GM12878 (cell line): ENCODE results near the gene PRKN. TPM values are rescaled to one million over a fixed set of nuclear protein-coding genes. Genes with fewer than 3 reads are reported as not detected.

ENCODE experiments used
- ATAC-seq: fragments of 200-7000 bp; cut with Tn5 transposase; 3 replicates; pipeline ENCODE4 v1.9.1; 2020; ENCODE audit warnings: mild to moderate bottlenecking, moderate library complexity
- BruUV-seq: library from RNA; stranded (reverse); fragments of 400-500 nt; replicated peaks from 2 replicates; lab custom pipeline; 2021; lab: Mats Ljungman, UMichigan
- CTCF ChIA-PET: fragments of 300-600 bp; sonication (Branson Sonifier 250); formaldehyde crosslinking; extraction: SDS; loops from one replicate; lab custom pipeline; 2021; ENCODE audit warnings: inconsistent platforms; lab: Yijun Ruan, JAX
- POLR2A ChIA-PET: fragments of 350-600 bp; formaldehyde crosslinking; extraction: SDS; loops from one replicate; lab custom pipeline; 2021; ENCODE audit warnings: inconsistent platforms; lab: Charles Lee
- RAD21 ChIA-PET: fragments of 300-600 bp; sonication (Branson Sonifier 250); formaldehyde crosslinking; loops from one replicate; lab custom pipeline; 2023; ENCODE audit warnings: antibody characterized with exemption; ENCODE audit not compliant: unreplicated experiment; lab: Charles Lee
- SMC1A ChIA-PET: fragments of 300-600 bp; sonication (Branson Sonifier 250); formaldehyde crosslinking; loops from one replicate; lab custom pipeline; 2023; ENCODE audit not compliant: unreplicated experiment, uncharacterized antibody; lab: Charles Lee
- DNase-seq: peaks from one replicate; pipeline ENCODE4 v3.0.0-alpha.2; 2011; ENCODE audit warnings: low read depth, low spot score
- FAIRE-seq: peaks from 3 replicates; lab custom pipeline; 2011; peaks lifted over from hg19 to GRCh38; lab: Jason Lieb, UNC
- H2AFZ ChIP-seq: 2 replicates; pipeline ENCODE4 v1.6.0; 2011; ENCODE audit warnings: low read depth, low read length, control low read depth; ENCODE audit not compliant: control insufficient read depth
- H3K27ac ChIP-seq: 2 replicates; pipeline ENCODE4 v1.5.1; 2011; ENCODE audit warnings: control low read depth; ENCODE audit not compliant: control insufficient read depth, insufficient read depth
- H3K27me3 ChIP-seq, 2 experiments: replicated peaks in 1 of 2; 2 replicates each; pipeline versions ENCODE4 v1.6.0 to v1.6.1; 2011; ENCODE audit warnings: low read length in 1 of 2; ENCODE audit not compliant: control insufficient read depth in 2 of 2, insufficient read depth in 2 of 2
- H3K36me3 ChIP-seq, 2 experiments: 2 replicates each; pipeline ENCODE4 v1.5.1; 2011; ENCODE audit warnings: low read length in 1 of 2; ENCODE audit not compliant: control insufficient read depth in 2 of 2, insufficient read depth in 2 of 2
- H3K4me1 ChIP-seq: 2 replicates; pipeline ENCODE4 v1.6.1; 2011; ENCODE audit warnings: mild to moderate bottlenecking, low read length, moderate library complexity, mixed read lengths; ENCODE audit not compliant: control insufficient read depth, insufficient read depth
- H3K4me2 ChIP-seq: 2 replicates; pipeline ENCODE4 v1.6.0; 2011; ENCODE audit warnings: control low read depth; ENCODE audit not compliant: control insufficient read depth, insufficient read depth
- H3K4me3 ChIP-seq: fragments of 200-600 bp; sonication (generic); 2 replicates; pipeline ENCODE4 v1.5.1; 2016
- H3K79me2 ChIP-seq: 2 replicates; pipeline ENCODE4 v1.6.0; 2011; ENCODE audit warnings: low read length; ENCODE audit not compliant: control insufficient read depth, insufficient read depth
- H3K9ac ChIP-seq: 2 replicates; pipeline ENCODE4 v1.8.0; 2011; ENCODE audit warnings: low read length, control low read depth, mixed read lengths; ENCODE audit not compliant: control insufficient read depth, insufficient read depth
- H3K9me3 ChIP-seq: replicated peaks from 3 replicates; pipeline ENCODE4 v1.5.1; 2011; ENCODE audit warnings: mild to moderate bottlenecking, low read length; ENCODE audit not compliant: control insufficient read depth, insufficient read depth
- H4K20me1 ChIP-seq: 2 replicates; pipeline ENCODE4 v1.6.0; 2011; ENCODE audit not compliant: control insufficient read depth, insufficient read depth
- RUNX3 ChIP-seq: IDR thresholded peaks from 2 replicates; pipeline ENCODE4 v1.6.1; 2012; ENCODE audit warnings: low read length, inconsistent platforms
- SREBF2 ChIP-seq: IDR thresholded peaks from 2 replicates; pipeline ENCODE4 v1.6.1; 2012; ENCODE audit warnings: mild to moderate bottlenecking, low read length
- ZBED1 ChIP-seq: IDR thresholded peaks from 2 replicates; pipeline ENCODE4 v1.6.1; 2016; ENCODE audit warnings: borderline replicate concordance
- ZNF217 ChIP-seq: fragments of 450-650 bp; IDR thresholded peaks from 2 replicates; pipeline ENCODE4 v1.6.1; 2017; ENCODE audit warnings: antibody characterized with exemption, mild to moderate bottlenecking
- ZNF384 ChIP-seq: IDR thresholded peaks from 2 replicates; pipeline ENCODE4 v1.6.1; 2012; ENCODE audit warnings: low read depth, mild to moderate bottlenecking, low read length, improper control_type of control experiment, borderline replicate concordance
- WGBS: methylation state at CpG from one replicate; pipeline ENCODE4 v1.1.6; 2016; ENCODE audit warnings: low lambda C conversion rate; ENCODE audit not compliant: insufficient replicate concordance, insufficient coverage; ENCODE audit errors: missing lambda C conversion rate; 5-methylcytosine and 5-hydroxymethylcytosine counted together
- in situ Hi-C: fragments of 300-500 bp; cut with MboI; formaldehyde crosslinking; loops from 9 replicates; pipeline ENCODE4 v1.14.3; 2018; ENCODE audit warnings: mixed read lengths
- intact Hi-C: fragments of 100-400 bp; cut with micrococcal nuclease; formaldehyde crosslinking; loops from one replicate; pipeline ENCODE4 v1.14.2; 2022; ENCODE audit not compliant: unreplicated experiment
- polyA plus RNA-seq, 11 experiments: library from polyadenylated mRNA; depleted of rRNA in 4 of 11; unstranded in 6 of 11; stranded (reverse) in 5 of 11; fragments of >200 nt; fragmentation: Nextera tagmentation in 4 of 11; fragmentation: Illumina TruSeq in 1 of 11; extraction: Ambion mirVana in 4 of 11; extraction: Trizol in 1 of 11; gene quantifications; 1 replicate in 1 of 11; 2 replicates in 10 of 11; pipeline versions ENCODE4 v1.2.1 to v1.2.3, GENCODE V29; 2011 to 2016; ENCODE audit warnings: inconsistent platforms in 2 of 11, missing spikeins in 2 of 11, low read depth in 1 of 11
- total RNA-seq, 4 experiments: library from RNA; depleted of rRNA in 3 of 4; stranded (reverse); fragments of >200 nt in 3 of 4; fragmentation: Illumina TruSeq in 1 of 4; extraction: Trizol in 1 of 4; gene quantifications; 2 replicates each; pipeline versions ENCODE4 v1.2.1 to v1.2.3, GENCODE V29; 2013 to 2021
- TF ChIP-seq, protein P1 (sequence below): fragments of 450-650 bp; IDR thresholded peaks from 2 replicates; pipeline ENCODE4 v1.6.1; 2016; ENCODE audit warnings: mild to moderate bottlenecking, moderate library complexity, borderline replicate concordance

Gene PRKN
- total and polyA plus RNA-seq, 10 of the 15 experiments (the other 5 are each of a cell fraction or from before 2014, with no cell fraction given), result 0.06 to 0.09 TPM; not detected in 8

DNA sequence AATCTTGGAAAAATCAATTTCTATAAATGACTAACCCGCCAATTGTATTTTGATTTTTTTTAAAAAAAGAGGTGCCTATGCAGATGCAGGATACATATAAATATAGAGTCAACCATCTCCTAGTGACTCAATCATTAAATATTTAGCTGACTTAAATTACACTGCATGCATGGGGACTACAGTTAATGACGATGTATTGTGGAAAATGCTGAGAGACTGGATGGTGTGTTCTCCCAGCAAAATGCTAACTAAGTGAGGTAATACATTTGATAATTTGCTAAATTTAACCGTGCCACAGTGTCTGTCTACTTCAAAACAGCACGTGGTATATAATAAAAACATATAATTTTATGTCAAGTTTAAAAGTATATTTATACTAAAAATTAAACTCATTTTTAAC, 341.6 kb downstream of the PRKN start:
- Histone ChIP-seq H3K9me3 (no peaks in the 10 kb centered on the region), H3K36me3 (no peaks in the 10 kb centered on the region), H3K4me1 (no peaks in the 10 kb centered on the region), H3K4me3 (no peak overlapping the region), H3K79me2 (no peaks in the 10 kb centered on the region), H2AFZ (no peak overlapping the region), H4K20me1 (no peaks in the 10 kb centered on the region), H3K9ac (no peak overlapping the region), H3K27ac (no peak overlapping the region), H3K27me3 (no peaks in the 10 kb centered on the region), H3K4me2 (no peak overlapping the region)
- no peak for FAIRE-seq
- in situ Hi-C loops (no loop called here), intact Hi-C loops (no loop called here)
- BruUV-seq, result no TSS peak
- TF ChIP-seq ZNF384, result no peak
- TF ChIP-seq RUNX3, result no peak
- no peak for TF ChIP-seq ZNF217
- ATAC-seq, result no peak
- ChIA-PET SMC1A (interaction anchor here (0.5 kb wide), 1 partner anchor 384 kb away, joined by 3 read pairs; no protein-coding TSS in a partner anchor), CTCF (no interaction called here), RAD21 (no interaction called here), POLR2A (no interaction called here)
- no peak for DNase-seq
- WGBS, result 7% methylated on average over 4 of the region's 4 CpGs

DNA sequence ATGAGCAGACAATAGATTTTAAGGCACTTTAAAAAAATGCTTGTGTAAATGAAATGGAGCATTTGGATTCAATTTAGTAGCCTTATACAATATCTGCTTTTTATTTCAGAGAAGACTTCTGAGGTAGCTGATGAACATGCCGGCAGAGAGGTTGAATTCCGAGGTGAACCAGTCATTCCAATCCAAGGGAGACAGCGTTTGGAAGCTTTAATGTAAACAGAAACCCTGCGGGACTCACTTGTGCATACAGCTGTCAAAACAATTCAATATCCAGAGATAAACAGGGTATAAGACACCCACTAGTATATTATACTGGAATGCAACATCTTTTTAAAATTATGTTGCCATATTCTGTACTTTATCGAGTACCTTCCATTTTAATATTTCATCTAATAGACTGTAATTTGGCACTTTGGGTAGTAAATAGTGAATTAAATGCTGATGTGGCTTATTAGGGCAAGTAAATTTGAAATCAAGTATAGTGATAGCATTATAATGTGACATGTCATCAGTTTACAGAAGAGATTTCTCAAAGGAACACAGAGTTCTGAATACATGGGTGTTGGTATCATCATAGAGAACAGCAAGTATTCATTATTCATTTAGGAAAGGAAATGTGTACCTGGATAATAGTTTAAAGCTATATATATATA, 347.7 kb downstream of the PRKN start:
- no peaks in the 10 kb centered on the region for H3K27me3 ChIP-seq
- H3K4me3 ChIP-seq, result no peak overlapping the region
- H3K9ac ChIP-seq, result no peak overlapping the region
- ChIA-PET SMC1A (no interaction called here), POLR2A (no interaction called here), RAD21 (no interaction called here), CTCF (interaction anchor here (1.1 kb wide), 1 partner anchor 14 kb away, joined by 3 read pairs; no protein-coding TSS in a partner anchor)
- FAIRE-seq, result no peak
- H3K79me2 ChIP-seq, result no peaks in the 10 kb centered on the region
- no peaks in the 10 kb centered on the region for H3K36me3 ChIP-seq
- in situ Hi-C loops, result no loop called here
- no peaks in the 10 kb centered on the region for H3K9me3 ChIP-seq
- no peak overlapping the region for H2AFZ ChIP-seq
- ATAC-seq, result no peak
- H3K4me2 ChIP-seq, result no peak overlapping the region
- TF ChIP-seq, protein P1, sequence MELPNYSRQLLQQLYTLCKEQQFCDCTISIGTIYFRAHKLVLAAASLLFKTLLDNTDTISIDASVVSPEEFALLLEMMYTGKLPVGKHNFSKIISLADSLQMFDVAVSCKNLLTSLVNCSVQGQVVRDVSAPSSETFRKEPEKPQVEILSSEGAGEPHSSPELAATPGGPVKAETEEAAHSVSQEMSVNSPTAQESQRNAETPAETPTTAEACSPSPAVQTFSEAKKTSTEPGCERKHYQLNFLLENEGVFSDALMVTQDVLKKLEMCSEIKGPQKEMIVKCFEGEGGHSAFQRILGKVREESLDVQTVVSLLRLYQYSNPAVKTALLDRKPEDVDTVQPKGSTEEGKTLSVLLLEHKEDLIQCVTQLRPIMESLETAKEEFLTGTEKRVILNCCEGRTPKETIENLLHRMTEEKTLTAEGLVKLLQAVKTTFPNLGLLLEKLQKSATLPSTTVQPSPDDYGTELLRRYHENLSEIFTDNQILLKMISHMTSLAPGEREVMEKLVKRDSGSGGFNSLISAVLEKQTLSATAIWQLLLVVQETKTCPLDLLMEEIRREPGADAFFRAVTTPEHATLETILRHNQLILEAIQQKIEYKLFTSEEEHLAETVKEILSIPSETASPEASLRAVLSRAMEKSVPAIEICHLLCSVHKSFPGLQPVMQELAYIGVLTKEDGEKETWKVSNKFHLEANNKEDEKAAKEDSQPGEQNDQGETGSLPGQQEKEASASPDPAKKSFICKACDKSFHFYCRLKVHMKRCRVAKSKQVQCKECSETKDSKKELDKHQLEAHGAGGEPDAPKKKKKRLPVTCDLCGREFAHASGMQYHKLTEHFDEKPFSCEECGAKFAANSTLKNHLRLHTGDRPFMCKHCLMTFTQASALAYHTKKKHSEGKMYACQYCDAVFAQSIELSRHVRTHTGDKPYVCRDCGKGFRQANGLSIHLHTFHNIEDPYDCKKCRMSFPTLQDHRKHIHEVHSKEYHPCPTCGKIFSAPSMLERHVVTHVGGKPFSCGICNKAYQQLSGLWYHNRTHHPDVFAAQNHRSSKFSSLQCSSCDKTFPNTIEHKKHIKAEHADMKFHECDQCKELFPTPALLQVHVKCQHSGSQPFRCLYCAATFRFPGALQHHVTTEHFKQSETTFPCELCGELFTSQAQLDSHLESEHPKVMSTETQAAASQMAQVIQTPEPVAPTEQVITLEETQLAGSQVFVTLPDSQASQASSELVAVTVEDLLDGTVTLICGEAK, result no peak
- no peak for TF ChIP-seq ZBED1
- TF ChIP-seq SREBF2, result no peak
- H3K4me1 ChIP-seq, result no peaks in the 10 kb centered on the region
- 14% methylated on average over 5 of the region's 5 CpGs for WGBS
- no peak for DNase-seq
- no TSS peak for BruUV-seq
- no peak overlapping the region for H3K27ac ChIP-seq
- intact Hi-C loops, result no loop called here
- H4K20me1 ChIP-seq, result no peaks in the 10 kb centered on the region
